H1 (cell line): ENCODE measurements around the gene PLCB1. TPM values are rescaled to one million over a fixed set of nuclear protein-coding genes. Genes with fewer than 3 reads are reported as not detected.

ENCODE experiments used
- CTCF ChIA-PET: fragments of 300-600 bp; sonication (Branson Sonifier 250); formaldehyde crosslinking; loops from one replicate; lab custom pipeline; 2021; ENCODE audit not compliant: partially characterized antibody; lab: Charles Lee
- POLR2A ChIA-PET: fragments of 300-600 bp; sonication (Branson Sonifier 250); formaldehyde crosslinking; loops from one replicate; lab custom pipeline; 2021; ENCODE audit warnings: inconsistent platforms; ENCODE audit not compliant: partially characterized antibody; lab: Charles Lee
- DNase-seq, 2 experiments: peaks; one replicate each; pipeline versions ENCODE4 v3.0.0 to v3.0.0-alpha.2; 2010 to 2022; ENCODE audit warnings: low spot score in 2 of 2, low read depth in 1 of 2, mixed read lengths in 1 of 2
- FAIRE-seq: peaks from 2 replicates; lab custom pipeline; 2011; peaks lifted over from hg19 to GRCh38; lab: Jason Lieb, UNC
- H2AFZ ChIP-seq: 2 replicates; pipeline ENCODE4 v1.8.1; 2012; ENCODE audit warnings: low read length, inconsistent platforms
- H2AK5ac ChIP-seq: 2 replicates; pipeline ENCODE4 v1.6.1; 2013; ENCODE audit warnings: low read depth, low read length
- H2BK120ac ChIP-seq: replicated peaks from 2 replicates; pipeline ENCODE3; 2013; ENCODE audit warnings: low read depth, low read length, inconsistent platforms
- H2BK12ac ChIP-seq: 2 replicates; pipeline ENCODE4 v1.6.1; 2013; ENCODE audit warnings: low read depth, low read length
- H2BK15ac ChIP-seq: 2 replicates; pipeline ENCODE4 v1.6.1; 2013; ENCODE audit warnings: low read length
- H2BK20ac ChIP-seq: 2 replicates; pipeline ENCODE4 v1.6.1; 2013; ENCODE audit warnings: low read length
- H2BK5ac ChIP-seq: 2 replicates; pipeline ENCODE4 v1.6.1; 2013; ENCODE audit warnings: low read depth, low read length
- H3K14ac ChIP-seq: 2 replicates; pipeline ENCODE4 v1.6.1; 2013; ENCODE audit warnings: inconsistent platforms; ENCODE audit not compliant: insufficient read length
- H3K18ac ChIP-seq: 2 replicates; pipeline ENCODE4 v1.6.1; 2013; ENCODE audit warnings: low read length; ENCODE audit errors: extremely low read depth
- H3K23ac ChIP-seq: 2 replicates; pipeline ENCODE4 v1.6.1; 2013; ENCODE audit warnings: inconsistent platforms; ENCODE audit not compliant: insufficient read length
- H3K23me2 ChIP-seq: 2 replicates; pipeline ENCODE4 v1.6.1; 2013; ENCODE audit warnings: low read depth, low read length
- H3K27ac ChIP-seq: 2 replicates; pipeline ENCODE4 v1.6.1; 2011; ENCODE audit warnings: low read depth, low read length, inconsistent platforms
- H3K27me3 ChIP-seq, 4 experiments: replicated peaks in 1 of 4; 1 replicate in 1 of 4; 2 replicates in 3 of 4; pipeline versions ENCODE4 v1.6.1 to v1.8.1; 2011 to 2013; ENCODE audit warnings: low read length in 3 of 4, mild to moderate bottlenecking in 3 of 4, inconsistent platforms in 2 of 4, mixed read lengths in 2 of 4, moderate library complexity in 1 of 4; ENCODE audit not compliant: control insufficient read depth in 3 of 4, insufficient read depth in 3 of 4; ENCODE audit errors: extremely low read depth in 1 of 4
- H3K36me3 ChIP-seq, 4 experiments: 2 replicates each; pipeline versions ENCODE4 v1.6.1 to v1.8.1; 2011 to 2013; ENCODE audit warnings: mild to moderate bottlenecking in 4 of 4, low read length in 3 of 4, moderate library complexity in 2 of 4, control low read depth in 1 of 4, inconsistent platforms in 1 of 4; ENCODE audit not compliant: insufficient read depth in 4 of 4, control insufficient read depth in 2 of 4
- H3K4ac ChIP-seq: replicated peaks from 2 replicates; pipeline ENCODE3; 2013; ENCODE audit warnings: low read length, low read depth, mixed read lengths, inconsistent platforms; ENCODE audit not compliant: insufficient read length
- H3K4me1 ChIP-seq, 4 experiments: replicated peaks in 1 of 4; 1 replicate in 1 of 4; 2 replicates in 3 of 4; pipeline versions ENCODE4 v1.6.1 to v1.8.1; 2011 to 2013; ENCODE audit warnings: low read length in 3 of 4, inconsistent platforms in 2 of 4, mixed read lengths in 1 of 4; ENCODE audit not compliant: insufficient read depth in 4 of 4, control insufficient read depth in 3 of 4
- H3K4me2 ChIP-seq, 2 experiments: 2 replicates each; pipeline versions ENCODE4 v1.6.1 to v1.8.1; 2011 to 2013; ENCODE audit warnings: low read depth in 2 of 2, low read length in 2 of 2, control low read depth in 1 of 2, inconsistent platforms in 1 of 2, mild to moderate bottlenecking in 1 of 2; ENCODE audit not compliant: insufficient read depth in 1 of 2
- H3K4me3 ChIP-seq, 4 experiments: fragments of 200-600, 300-600 bp in 1 of 4; sonication (generic), shearing (Covaris generic), sonication (Bioruptor Twin) in 1 of 4; 2 replicates each; pipeline versions ENCODE4 v1.5.1 to v1.8.1; 2011 to 2016; ENCODE audit warnings: low read length in 4 of 4, low read depth in 3 of 4, control low read depth in 2 of 4, inconsistent platforms in 2 of 4, mild to moderate bottlenecking in 2 of 4, mixed read lengths in 1 of 4, moderate library complexity in 1 of 4; ENCODE audit not compliant: insufficient read depth in 2 of 4; ENCODE audit errors: extremely low read depth in 1 of 4
- H3K56ac ChIP-seq: replicated peaks from 2 replicates; pipeline ENCODE3; 2013; ENCODE audit warnings: low read depth, mild to moderate bottlenecking, mixed read lengths, low read length, inconsistent platforms; ENCODE audit not compliant: insufficient read length
- H3K79me1 ChIP-seq: 2 replicates; pipeline ENCODE4 v1.6.1; 2013; ENCODE audit warnings: low read depth, low read length, control low read depth
- H3K79me2 ChIP-seq, 2 experiments: 2 replicates each; pipeline versions ENCODE4 v1.6.1 to v1.8.1; 2012 to 2013; ENCODE audit warnings: low read length in 2 of 2, mild to moderate bottlenecking in 2 of 2, inconsistent platforms in 1 of 2; ENCODE audit not compliant: insufficient read depth in 2 of 2, control insufficient read depth in 1 of 2
- H3K9ac ChIP-seq, 4 experiments: replicated peaks in 1 of 4; 1 replicate in 1 of 4; 2 replicates in 3 of 4; pipeline versions ENCODE4 v1.6.1 to v1.8.1; 2011 to 2013; ENCODE audit warnings: low read depth in 3 of 4, low read length in 3 of 4, control low read depth in 2 of 4, mild to moderate bottlenecking in 2 of 4, moderate library complexity in 2 of 4, inconsistent platforms in 1 of 4; ENCODE audit errors: extremely low read depth in 1 of 4
- H3K9me3 ChIP-seq, 2 experiments: 2 replicates each; pipeline versions ENCODE4 v1.6.1 to v1.8.1; 2012 to 2013; ENCODE audit warnings: mild to moderate bottlenecking in 2 of 2, moderate library complexity in 2 of 2, control low read depth in 1 of 2, inconsistent platforms in 1 of 2, low read depth in 1 of 2, low read length in 1 of 2, mixed read lengths in 1 of 2; ENCODE audit not compliant: insufficient read depth in 2 of 2
- H4K20me1 ChIP-seq, 2 experiments: replicated peaks in 1 of 2; 2 replicates each; pipeline versions ENCODE3 to v1.8.1; 2011 to 2013; ENCODE audit warnings: inconsistent platforms in 2 of 2, low read length in 2 of 2, mild to moderate bottlenecking in 1 of 2; ENCODE audit not compliant: insufficient read depth in 2 of 2, control insufficient read depth in 1 of 2
- H4K5ac ChIP-seq: 2 replicates; pipeline ENCODE4 v1.6.1; 2013; ENCODE audit warnings: low read length, low read depth, mixed read lengths, inconsistent platforms; ENCODE audit not compliant: insufficient read length
- H4K8ac ChIP-seq: 2 replicates; pipeline ENCODE4 v1.8.0; 2013; ENCODE audit warnings: mild to moderate bottlenecking, moderate library complexity, low read length, inconsistent platforms; ENCODE audit not compliant: insufficient read depth; ENCODE audit errors: extremely low read depth
- H4K91ac ChIP-seq: replicated peaks from 2 replicates; pipeline ENCODE3; 2013; ENCODE audit warnings: low read length, mixed read lengths, inconsistent platforms; ENCODE audit not compliant: insufficient read length
- KDM1A ChIP-seq: fragments of 200-600, 300-600 bp; sonication (generic); IDR thresholded peaks from 2 replicates; pipeline ENCODE4 v1.7.1; 2016; ENCODE audit warnings: mild to moderate bottlenecking, low read length, borderline replicate concordance
- MAFK ChIP-seq: IDR thresholded peaks from 2 replicates; pipeline ENCODE4 v1.6.1; 2012; ENCODE audit warnings: low read depth, mild to moderate bottlenecking, improper control_type of control experiment, low read length
- YY1 ChIP-seq: IDR thresholded peaks from 2 replicates; pipeline ENCODE4 v1.6.1; 2011; ENCODE audit warnings: low read depth, mild to moderate bottlenecking, low read length
- WGBS, 2 experiments: shearing (Covaris generic) in 1 of 2; methylation state at CpG; one replicate each; pipeline versions ENCODE4 v1.1.6 to v1.1.7; 2013 to 2015; ENCODE audit warnings: low lambda C conversion rate in 2 of 2, mixed read lengths in 2 of 2, inconsistent platforms in 1 of 2, low coverage in 1 of 2, missing lambda C conversion rate in 1 of 2; ENCODE audit not compliant: insufficient replicate concordance in 2 of 2, insufficient coverage in 1 of 2, insufficient read length in 1 of 2; ENCODE audit errors: extremely low coverage in 1 of 2, missing lambda C conversion rate in 1 of 2; 5-methylcytosine and 5-hydroxymethylcytosine counted together
- polyA plus RNA-seq, 7 experiments: library from polyadenylated mRNA; depleted of rRNA in 3 of 7; stranded (reverse) in 5 of 7; unstranded in 2 of 7; fragments of >200 nt in 5 of 7; fragments of 200-250 nt in 2 of 7; gene quantifications; 1 replicate in 5 of 7; 2 replicates in 1 of 7; 4 replicates in 1 of 7; pipeline versions ENCODE4 v1.2.1 to v1.2.3, GENCODE V29; 2011 to 2013; ENCODE audit warnings: missing spikeins in 2 of 7, mixed read lengths in 2 of 7
- total RNA-seq: library from RNA; stranded (reverse); fragmentation: NEBNext Ultra II Directional; extraction: Animal tissue kit (Norgen Biotek cat#: 25700); gene quantifications from 2 replicates; pipeline ENCODE4 v1.2.1, GENCODE V29; 2021
- TF ChIP-seq, protein P1 (sequence below): IDR thresholded peaks from 2 replicates; pipeline ENCODE4 v1.6.1; 2012; ENCODE audit warnings: inconsistent platforms

Gene PLCB1
- total and polyA plus RNA-seq, 2 of the 8 experiments (the other 6 are each of a cell fraction or from before 2014, with no cell fraction given), result 2.6 to 9.1 TPM

- H3K9me3 ChIP-seq, result no peaks in the 10 kb centered on the region
- H2BK5ac ChIP-seq, result no peak overlapping the region
- no peak overlapping the region for H2BK120ac ChIP-seq
- no peak overlapping the region for H2BK20ac ChIP-seq
- H3K14ac ChIP-seq, result no peak overlapping the region
- no peak overlapping the region for H3K23ac ChIP-seq
- H3K4me2 ChIP-seq, result no peak overlapping the region
- H2AFZ ChIP-seq, result no peak overlapping the region
- H3K4ac ChIP-seq, result no peak overlapping the region
- no peak overlapping the region for H3K56ac ChIP-seq
- no peak for DNase-seq
- POLR2A ChIA-PET, result no interaction called here
- H3K27ac ChIP-seq, result no peak overlapping the region
- no peaks in the 10 kb centered on the region for H3K36me3 ChIP-seq
- H3K9ac ChIP-seq, result no peak overlapping the region
- no peaks in the 10 kb centered on the region for H3K79me1 ChIP-seq
- no peaks in the 10 kb centered on the region for H3K27me3 ChIP-seq
- no peak overlapping the region for H2BK15ac ChIP-seq
- no peak overlapping the region for H3K18ac ChIP-seq
- no peak overlapping the region for H4K91ac ChIP-seq
- H2BK12ac ChIP-seq, result no peak overlapping the region
- H4K8ac ChIP-seq, result no peak overlapping the region
- no peak overlapping the region for H4K5ac ChIP-seq
- no peak overlapping the region for H2AK5ac ChIP-seq
- no peaks in the 10 kb centered on the region for H3K23me2 ChIP-seq
- no peaks in the 10 kb centered on the region for H3K79me2 ChIP-seq
- no peaks in the 10 kb centered on the region for H4K20me1 ChIP-seq
- no peak for FAIRE-seq
- no peak for TF ChIP-seq MAFK
- no peak for TF ChIP-seq YY1
- TF ChIP-seq, protein P1, sequence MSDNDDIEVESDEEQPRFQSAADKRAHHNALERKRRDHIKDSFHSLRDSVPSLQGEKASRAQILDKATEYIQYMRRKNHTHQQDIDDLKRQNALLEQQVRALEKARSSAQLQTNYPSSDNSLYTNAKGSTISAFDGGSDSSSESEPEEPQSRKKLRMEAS, result no peak
- no peak for TF ChIP-seq KDM1A
- no peaks in the 10 kb centered on the region for H3K4me1 ChIP-seq
- CTCF ChIA-PET, result interaction anchor here (0.6 to 2.4 kb wide), 4 partner anchors 15 to 415 kb away, joined by 3 to 5 read pairs (median 4); no protein-coding TSS in a partner anchor
- H3K4me3 ChIP-seq, result no peak overlapping the region
- 82% methylated on average over 4 of the region's 4 CpGs; no CpG with 5 or more reads in 1 of the 2 experiments for WGBS, 2 experiments
These were observed 325.9 kb downstream of the PLCB1 start for GRCh38 chr20:8457978-8458377.
